Thyroid gland (tissue), 4 donors: ENCODE results near the gene UTP4. TPM values are rescaled to one million over a fixed set of nuclear protein-coding genes. Genes with fewer than 3 reads are reported as not detected.

Experiments used
- DNase-seq, 2 donors: peaks; one replicate each; pipeline ENCODE4 v3.0.0-alpha.2; 2019
- H3K27ac ChIP-seq, 3 donors: fragments of 200-600 bp; sonication (generic); 1 replicate in 2 of 3; 2 replicates in 1 of 3; pipeline ENCODE4 v1.5.1; 2016 to 2019; ENCODE audit warnings: mild to moderate bottlenecking in 1 of 3, moderate library complexity in 1 of 3
- H3K27me3 ChIP-seq: fragments of 200-600 bp; sonication (generic); one replicate; pipeline ENCODE4 v1.5.1; 2019
- H3K36me3 ChIP-seq, 2 donors: fragments of 200-600 bp; sonication (generic); one replicate each; pipeline ENCODE4 v1.5.1; 2016 to 2019
- H3K4me1 ChIP-seq, 2 donors: fragments of 200-600 bp; sonication (generic); one replicate each; pipeline ENCODE4 v1.5.1; 2017 to 2019
- H3K4me3 ChIP-seq, 3 donors: fragments of 200-600 bp; sonication (generic); replicated peaks in 1 of 3; 1 replicate in 2 of 3; 2 replicates in 1 of 3; pipeline ENCODE4 v1.5.1; 2016; ENCODE audit warnings: mild to moderate bottlenecking in 1 of 3
- H3K9me3 ChIP-seq: fragments of 200-600 bp; sonication (generic); one replicate; pipeline ENCODE4 v1.5.1; 2017
- CTCF ChIP-seq, 6 experiments: fragments of 200-600 bp in 3 of 6; fragments of 450-650 bp in 3 of 6; sonication (generic) in 3 of 6; IDR thresholded peaks; one replicate each; pipeline ENCODE4 v1.5.1; 2016 to 2019; ENCODE audit warnings: antibody characterized with exemption in 6 of 6, mild to moderate bottlenecking in 2 of 6, inconsistent platforms in 1 of 6, moderate library complexity in 1 of 6
- POLR2A ChIP-seq, 2 donors: fragments of 450-650 bp; IDR thresholded peaks; one replicate each; pipeline ENCODE4 v1.6.1; 2017; ENCODE audit warnings: antibody characterized with exemption in 2 of 2, mild to moderate bottlenecking in 2 of 2, moderate library complexity in 1 of 2
- WGBS, 2 donors: methylation state at CpG; one replicate each; pipeline ENCODE4 v1.1.5; 2017; 5-methylcytosine and 5-hydroxymethylcytosine counted together
- intact Hi-C: fragments of 100-400 bp; cut with DNase I; formaldehyde crosslinking; loops from one replicate; pipeline ENCODE4 v1.15.1; 2023
- total RNA-seq, 4 donors: library from RNA; depleted of rRNA; stranded (reverse); fragments of >200 nt; gene quantifications; one replicate each; pipeline ENCODE4 v1.2.3, GENCODE V29; 2016

UTP4 gene
- total RNA-seq, 4 donors from 2014 or later, result 22.4 to 33.1 (median 24.1) TPM

DNA sequence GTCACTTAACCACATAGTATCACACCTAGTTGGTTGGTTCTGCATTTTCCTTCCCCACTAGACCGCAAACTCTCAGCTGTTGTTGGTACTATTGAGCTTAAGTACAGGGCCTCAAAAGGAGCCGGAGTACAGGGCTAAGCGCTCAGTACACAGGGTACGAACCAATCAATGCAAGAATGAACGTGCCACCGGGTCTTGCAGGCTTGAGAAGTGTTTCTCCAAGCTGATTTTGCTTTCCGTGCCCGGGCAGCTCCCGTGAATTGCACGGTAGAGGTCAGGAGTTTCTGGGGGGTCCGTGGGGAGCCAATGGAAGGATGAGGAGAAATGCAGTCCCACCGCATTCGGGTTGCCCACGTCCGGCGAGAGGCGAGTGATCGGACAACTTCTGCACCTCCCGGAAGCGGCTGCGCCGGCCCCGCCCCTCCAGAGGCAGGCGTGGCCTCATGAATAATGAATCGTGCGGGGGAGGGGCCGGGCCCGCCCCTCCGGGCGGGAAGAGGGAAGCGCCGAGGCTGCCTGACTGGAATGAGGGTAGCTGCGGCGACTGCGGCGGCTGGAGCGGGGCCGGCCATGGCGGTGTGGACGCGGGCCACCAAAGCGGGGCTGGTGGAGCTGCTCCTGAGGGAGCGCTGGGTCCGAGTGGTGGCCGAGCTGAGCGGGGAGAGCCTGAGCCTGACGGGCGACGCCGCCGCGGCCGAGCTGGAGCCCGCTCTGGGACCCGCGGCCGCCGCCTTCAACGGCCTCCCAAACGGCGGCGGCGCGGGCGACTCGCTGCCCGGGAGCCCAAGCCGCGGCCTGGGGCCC, 54.4 kb downstream of the UTP4 start, which contains the start of gene SNTB2:
Gene SNTB2, plus strand, starts transcription at position 523 of the 804 bp plus-strand sequence. Its CDS starts 3 bp downstream, at position 526.
- H3K4me1 ChIP-seq, result peaks cover 53 to 54% of the 10 kb centered on the region in 2 donors
- peak; percentile 95 to 96 for DNase-seq
- 1 to 2% methylated on average over 11 to 37 of the region's 69 CpGs for WGBS, 2 donors

GRCh38 chr16:69187446-69188235, 55.2 kb downstream of the UTP4 start:
- peak; percentile 69 to 77 for DNase-seq
- WGBS, 2 donors, result 1% methylated on average over 15 to 27 of the region's 76 CpGs

More for the DNA sequence above, 54.4 kb downstream of the UTP4 start, which contains the start of gene SNTB2:
- no peaks in the 10 kb centered on the region for H3K36me3 ChIP-seq
- TF ChIP-seq POLR2A (IDR thresholded peaks at IDR 0.05) (peak; percentile 80 to 100), CTCF (IDR thresholded peaks at IDR 0.05) (no peak)
- peak within 1 kb of the TSS; percentile 3 to 65 (median 56) for H3K4me3 ChIP-seq
- no peaks in the 10 kb centered on the region for H3K9me3 ChIP-seq
- no peaks in the 10 kb centered on the region for H3K27me3 ChIP-seq
- H3K27ac ChIP-seq, result peak within 1 kb of the TSS; percentile 87 to 94 (median 91)
- intact Hi-C loops, result no loop called here

DNA sequence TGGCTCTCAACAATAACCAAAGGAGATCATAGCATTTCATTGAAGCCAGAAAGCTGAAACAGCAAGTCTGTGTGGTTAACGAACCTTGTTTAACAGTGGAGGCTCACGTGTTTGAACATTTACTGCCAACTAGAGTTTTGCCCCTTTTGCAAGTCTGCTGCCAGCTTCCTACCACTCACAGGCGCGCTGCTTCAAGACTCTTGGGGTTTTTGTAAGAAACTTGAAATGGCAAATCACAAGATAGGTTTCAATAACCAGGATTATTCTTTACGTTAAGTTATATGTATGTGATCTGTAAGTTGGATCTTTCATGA, 55.7 kb downstream of the UTP4 start:
- Histone ChIP-seq H3K9me3 (no peaks in the 10 kb centered on the region), H3K27ac (peak overlapping the region; percentile 79 to 94 (median 91)), H3K36me3 (no peaks in the 10 kb centered on the region), H3K4me3 (peak overlapping the region; percentile 3 to 65 (median 56)), H3K27me3 (no peaks in the 10 kb centered on the region), H3K4me1 (peaks cover 52 to 53% of the 10 kb centered on the region in 2 donors)
- WGBS, 2 donors, result 1 to 2% methylated on average over 5 of the region's 5 CpGs
- TF ChIP-seq CTCF (IDR thresholded peaks at IDR 0.05) (no peak), POLR2A (IDR thresholded peaks at IDR 0.05) (peak in 1 of 2 donors; percentile 69)
- peak; percentile 66 to 74 for DNase-seq
- intact Hi-C loops, result no loop called here

More at GRCh38 chr16:69187446-69188235, 55.2 kb downstream of the UTP4 start:
- TF ChIP-seq CTCF (IDR thresholded peaks at IDR 0.05) (no peak), POLR2A (IDR thresholded peaks at IDR 0.05) (no peak)
- Histone ChIP-seq H3K27me3 (no peaks in the 10 kb centered on the region), H3K4me1 (peaks cover 55% of the 10 kb centered on the region in 2 donors), H3K36me3 (no peaks in the 10 kb centered on the region), H3K27ac (peak overlapping the region; percentile 79 to 94 (median 91)), H3K9me3 (no peaks in the 10 kb centered on the region), H3K4me3 (peak overlapping the region; percentile 3 to 65 (median 56))
- intact Hi-C loops, result no loop called here

DNA sequence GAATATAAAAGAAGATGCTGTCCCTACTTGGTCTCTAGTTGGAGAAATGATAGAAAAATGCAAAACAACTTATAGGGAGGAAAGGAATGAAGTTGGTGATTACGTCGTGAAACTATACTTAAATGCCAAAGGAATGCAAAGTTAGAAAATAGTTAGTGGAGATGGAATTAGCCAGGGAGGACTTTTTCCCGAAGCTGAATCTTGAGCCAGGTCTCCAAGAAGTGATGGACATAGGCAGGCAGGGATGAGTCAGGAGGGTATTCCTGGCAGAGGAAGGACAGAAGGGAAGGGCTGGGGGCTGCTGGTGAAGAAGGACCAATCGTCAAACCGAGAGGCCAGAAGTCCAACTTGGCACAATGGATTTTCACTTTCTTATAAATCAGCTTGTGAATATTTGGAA, 56.3 kb downstream of the UTP4 start:
- H3K4me1 ChIP-seq, result peaks cover 51 to 52% of the 10 kb centered on the region in 2 donors
- 5 to 6% methylated on average over 5 of the region's 5 CpGs for WGBS, 2 donors
- peak overlapping the region in 2 of 3 donors; percentile 56 to 65 for H3K4me3 ChIP-seq
- H3K36me3 ChIP-seq, result no peaks in the 10 kb centered on the region
- H3K27me3 ChIP-seq, result no peaks in the 10 kb centered on the region
- TF ChIP-seq POLR2A (IDR thresholded peaks at IDR 0.05) (no peak), CTCF (IDR thresholded peaks at IDR 0.05) (no peak)
- intact Hi-C loops, result no loop called here
- peak overlapping the region; percentile 79 to 94 (median 91) for H3K27ac ChIP-seq
- no peaks in the 10 kb centered on the region for H3K9me3 ChIP-seq
- no peak for DNase-seq
